ENCODE measurements around the gene FBXO2.

DNA sequence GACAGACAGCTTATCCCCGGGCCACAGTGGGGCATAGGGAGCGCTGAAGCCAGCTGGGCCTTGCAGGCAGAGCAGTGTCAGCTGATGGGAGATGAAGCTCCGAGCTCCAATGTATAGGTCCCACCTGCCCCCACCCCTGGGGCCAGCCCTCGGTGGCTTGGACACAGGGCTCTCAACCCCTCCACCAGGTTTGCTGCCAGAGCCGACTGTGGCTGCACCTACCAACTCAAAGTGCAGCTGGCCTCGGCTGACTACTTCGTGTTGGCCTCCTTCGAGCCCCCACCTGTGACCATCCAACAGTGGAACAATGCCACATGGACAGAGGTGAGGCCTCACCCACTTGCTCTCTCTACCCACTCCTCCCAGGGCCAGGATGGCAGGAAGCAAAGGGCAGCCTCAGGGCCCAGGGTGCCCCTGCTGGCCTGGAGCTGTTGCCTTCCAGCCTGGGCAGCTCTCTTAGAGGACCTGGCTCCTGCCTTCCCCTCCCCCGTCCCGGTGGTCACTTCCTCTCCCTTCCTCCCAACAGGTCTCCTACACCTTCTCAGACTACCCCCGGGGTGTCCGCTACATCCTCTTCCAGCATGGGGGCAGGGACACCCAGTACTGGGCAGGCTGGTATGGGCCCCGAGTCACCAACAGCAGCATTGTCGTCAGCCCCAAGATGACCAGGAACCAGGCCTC lies 19.0 kb upstream of the FBXO2 start:
- TF ChIP-seq CEBPB (IDR thresholded peaks at IDR 0.05; ENCODE audit: low read depth, low read length) (no peak), FOS (IDR thresholded peaks at IDR 0.05; ENCODE audit: low read depth, low read length) (no peak), BHLHE40 (IDR thresholded peaks at IDR 0.05; ENCODE audit: low read depth, low read length) (no peak), RCOR1 (IDR thresholded peaks at IDR 0.05; ENCODE audit: insufficient replicate concordance, low read length) (no peak), POLR2A (IDR thresholded peaks at IDR 0.05; ENCODE audit: low read depth, low read length) (no peak), CHD1 (IDR thresholded peaks at IDR 0.05; ENCODE audit: low read depth, low read length) (no peak), RAD21 (IDR thresholded peaks at IDR 0.05; ENCODE audit: low read length) (no peak)
- TF ChIP-seq, protein P1, sequence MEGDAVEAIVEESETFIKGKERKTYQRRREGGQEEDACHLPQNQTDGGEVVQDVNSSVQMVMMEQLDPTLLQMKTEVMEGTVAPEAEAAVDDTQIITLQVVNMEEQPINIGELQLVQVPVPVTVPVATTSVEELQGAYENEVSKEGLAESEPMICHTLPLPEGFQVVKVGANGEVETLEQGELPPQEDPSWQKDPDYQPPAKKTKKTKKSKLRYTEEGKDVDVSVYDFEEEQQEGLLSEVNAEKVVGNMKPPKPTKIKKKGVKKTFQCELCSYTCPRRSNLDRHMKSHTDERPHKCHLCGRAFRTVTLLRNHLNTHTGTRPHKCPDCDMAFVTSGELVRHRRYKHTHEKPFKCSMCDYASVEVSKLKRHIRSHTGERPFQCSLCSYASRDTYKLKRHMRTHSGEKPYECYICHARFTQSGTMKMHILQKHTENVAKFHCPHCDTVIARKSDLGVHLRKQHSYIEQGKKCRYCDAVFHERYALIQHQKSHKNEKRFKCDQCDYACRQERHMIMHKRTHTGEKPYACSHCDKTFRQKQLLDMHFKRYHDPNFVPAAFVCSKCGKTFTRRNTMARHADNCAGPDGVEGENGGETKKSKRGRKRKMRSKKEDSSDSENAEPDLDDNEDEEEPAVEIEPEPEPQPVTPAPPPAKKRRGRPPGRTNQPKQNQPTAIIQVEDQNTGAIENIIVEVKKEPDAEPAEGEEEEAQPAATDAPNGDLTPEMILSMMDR (conservative IDR thresholded peaks at IDR 0.05; ENCODE audit: low read depth, low read length), result no peak

Data from IMR-90 (cell line).